Nephron (organoid): ENCODE measurements around the gene CCDC63.

Source experiments
- H3K27ac Mint-ChIP-seq, 3 experiments: 2 replicates each; pipeline ENCODE4 v1.8.0; 2020; ENCODE audit warnings: mixed read lengths in 3 of 3, mild to moderate bottlenecking in 2 of 3, moderate library complexity in 1 of 3
- H3K27me3 Mint-ChIP-seq: 2 replicates; pipeline ENCODE4 v1.8.0; 2021; ENCODE audit warnings: low read depth, mild to moderate bottlenecking, moderate library complexity, mixed read lengths
- H3K36me3 Mint-ChIP-seq: 2 replicates; pipeline ENCODE4 v1.8.0; 2020; ENCODE audit warnings: low read depth, mixed read lengths
- H3K4me1 Mint-ChIP-seq: 2 replicates; pipeline ENCODE4 v1.8.0; 2020; ENCODE audit warnings: mixed read lengths
- H3K4me3 Mint-ChIP-seq, 3 experiments: 2 replicates each; pipeline ENCODE4 v1.8.0; 2020; ENCODE audit warnings: mild to moderate bottlenecking in 3 of 3, mixed read lengths in 3 of 3, moderate library complexity in 2 of 3
- H3K9me3 Mint-ChIP-seq: 2 replicates; pipeline ENCODE4 v1.8.0; 2020; ENCODE audit warnings: mixed read lengths
- CTCF ChIP-seq, 3 experiments: fragments of 200-600 bp; sonication (generic); IDR thresholded peaks; one replicate each; pipeline ENCODE4 v1.5.0; 2021; ENCODE audit warnings: antibody characterized with exemption in 3 of 3; ENCODE audit not compliant: unreplicated experiment in 3 of 3

Gene CCDC63

GRCh38 chr12:110869803-110870202 lies 23.0 kb downstream of the CCDC63 start:
- Mint-ChIP-seq H3K36me3 (peaks cover 4% of the 10 kb centered on the region), H3K27ac (no peak overlapping the region), H3K27me3 (peaks cover 7% of the 10 kb centered on the region), H3K9me3 (peaks cover 14% of the 10 kb centered on the region), H3K4me3 (no peak overlapping the region), H3K4me1 (no peaks in the 10 kb centered on the region)
- no peak for TF ChIP-seq CTCF (IDR thresholded peaks at IDR 0.05; ENCODE audit: unreplicated experiment in 3 of 3)

GRCh38 chr12:110872100-110872499 lies 25.3 kb downstream of the CCDC63 start:
- H3K27ac Mint-ChIP-seq: no peak overlapping the region
- H3K4me1 Mint-ChIP-seq: no peaks in the 10 kb centered on the region
- H3K36me3 Mint-ChIP-seq: peaks cover 4% of the 10 kb centered on the region
- H3K27me3 Mint-ChIP-seq: peaks cover 7% of the 10 kb centered on the region
- no peak overlapping the region for H3K4me3 Mint-ChIP-seq
- H3K9me3 Mint-ChIP-seq: peaks cover 14% of the 10 kb centered on the region
- no peak for TF ChIP-seq CTCF (IDR thresholded peaks at IDR 0.05; ENCODE audit: unreplicated experiment in 3 of 3)

- Mint-ChIP-seq H3K36me3 (no peaks in the 10 kb centered on the region), H3K27me3 (peaks cover 7% of the 10 kb centered on the region), H3K27ac (no peak overlapping the region), H3K4me3 (no peak overlapping the region), H3K4me1 (peaks cover 5% of the 10 kb centered on the region), H3K9me3 (peaks cover 11% of the 10 kb centered on the region)
- TF ChIP-seq CTCF (IDR thresholded peaks at IDR 0.05; ENCODE audit: unreplicated experiment in 3 of 3): no peak
These were observed 27.6 kb downstream of the CCDC63 start for GRCh38 chr12:110874351-110874750.

GRCh38 chr12:110874781-110875180 lies 28.0 kb downstream of the CCDC63 start:
- H3K27me3 Mint-ChIP-seq: peaks cover 7% of the 10 kb centered on the region
- no peaks in the 10 kb centered on the region for H3K36me3 Mint-ChIP-seq
- H3K27ac Mint-ChIP-seq: no peak overlapping the region
- TF ChIP-seq CTCF (IDR thresholded peaks at IDR 0.05; ENCODE audit: unreplicated experiment in 3 of 3): no peak
- H3K9me3 Mint-ChIP-seq: peaks cover 8% of the 10 kb centered on the region
- H3K4me3 Mint-ChIP-seq: no peak overlapping the region
- peaks cover 5% of the 10 kb centered on the region for H3K4me1 Mint-ChIP-seq

GRCh38 chr12:110880651-110881050 lies 33.9 kb downstream of the CCDC63 start:
- Mint-ChIP-seq H3K36me3 (no peaks in the 10 kb centered on the region), H3K27ac (no peak overlapping the region), H3K4me3 (no peak overlapping the region), H3K4me1 (peaks cover 5% of the 10 kb centered on the region), H3K27me3 (no peaks in the 10 kb centered on the region), H3K9me3 (peaks cover 7% of the 10 kb centered on the region)
- no peak for TF ChIP-seq CTCF (IDR thresholded peaks at IDR 0.05; ENCODE audit: unreplicated experiment in 3 of 3)

GRCh38 chr12:110883251-110883650 lies 36.5 kb downstream of the CCDC63 start:
- no peak for TF ChIP-seq CTCF (IDR thresholded peaks at IDR 0.05; ENCODE audit: unreplicated experiment in 3 of 3)
- Mint-ChIP-seq H3K4me3 (no peak overlapping the region), H3K27ac (no peak overlapping the region), H3K9me3 (peaks cover 7% of the 10 kb centered on the region), H3K27me3 (no peaks in the 10 kb centered on the region), H3K4me1 (peaks cover 9% of the 10 kb centered on the region), H3K36me3 (no peaks in the 10 kb centered on the region)
